ENCODE measurements around the gene INAFM2.

- TF ChIP-seq CTCF (IDR thresholded peaks at IDR 0.05) (no peak), EP300 (IDR thresholded peaks at IDR 0.05) (no peak)
Observed at GRCh38 chr15:40295297-40295696, 28.2 kb upstream of the INAFM2 start.

Data from ovary (tissue), 3 donors.